GM13976 (cell line): Measurements from ENCODE around the gene RASGRP3.

Experiments used
- DNase-seq: peaks from one replicate; pipeline ENCODE4 v3.0.0; 2012; ENCODE audit warnings: low spot score
- CTCF ChIP-seq: IDR thresholded peaks from 2 replicates; pipeline ENCODE4 v1.5.1; 2012; ENCODE audit warnings: borderline replicate concordance, mild to moderate bottlenecking; ENCODE audit not compliant: insufficient read depth; ENCODE audit errors: extremely low read depth, missing control alignments, control extremely low read depth
- in situ Hi-C: fragments of 300-500 bp; cut with MboI; formaldehyde crosslinking; loops from one replicate; pipeline ENCODE4 v1.12.0; 2022; ENCODE audit warnings: low sequenced_read_pairs, mixed read lengths, inconsistent platforms; ENCODE audit not compliant: unreplicated experiment

The RASGRP3 gene

GRCh38 chr2:33579227-33579626, 102.8 kb downstream of the RASGRP3 start:
- in situ Hi-C loops = loop anchor here (10.0 to 25.0 kb wide), 3 partner anchors 104 to 1017 kb away; partner anchors contain the start of gene RASGRP3
- no peak for DNase-seq
- TF ChIP-seq CTCF = no peak

- TF ChIP-seq CTCF = no peak
- DNase-seq = no peak
- in situ Hi-C loops = loop anchor here (25.0 kb wide), 2 partner anchors 820 to 1020 kb away; no protein-coding TSS in a partner anchor
Measured at GRCh38 chr2:33581872-33582271, 105.4 kb downstream of the RASGRP3 start.

- peak; percentile 45 for DNase-seq
- in situ Hi-C loops = loop anchor here (25.0 kb wide), 2 partner anchors 821 to 1021 kb away; no protein-coding TSS in a partner anchor
Measured at GRCh38 chr2:33583194-33583938, 106.9 kb downstream of the RASGRP3 start.

GRCh38 chr2:33586766-33587165, 110.3 kb downstream of the RASGRP3 start:
- in situ Hi-C loops = loop anchor here (25.0 kb wide), 2 partner anchors 824 to 1024 kb away; no protein-coding TSS in a partner anchor
- no peak for DNase-seq
- TF ChIP-seq CTCF = no peak

More at GRCh38 chr2:33583194-33583938, 106.9 kb downstream of the RASGRP3 start:
- peak; percentile 71 for TF ChIP-seq CTCF

- in situ Hi-C loops = loop anchor here (25.0 kb wide), 2 partner anchors 826 to 1026 kb away; no protein-coding TSS in a partner anchor
- TF ChIP-seq CTCF = no peak
Measured at GRCh38 chr2:33588232-33588631, 111.8 kb downstream of the RASGRP3 start.

GRCh38 chr2:33589444-33589843, 113.0 kb downstream of the RASGRP3 start:
- in situ Hi-C loops = loop anchor here (25.0 kb wide), 2 partner anchors 827 to 1027 kb away; no protein-coding TSS in a partner anchor
- no peak for TF ChIP-seq CTCF
- no peak for DNase-seq

More at GRCh38 chr2:33588232-33588631, 111.8 kb downstream of the RASGRP3 start:
- no peak for DNase-seq
